HG03025 (cell line): ENCODE measurements around the gene IDH3A.

ENCODE experiments used
- ATAC-seq: cut with Tn5 transposase; IDR thresholded peaks from one replicate; pipeline ENCODE4 v1.9.1; 2021; ENCODE audit warnings: mild to moderate bottlenecking, moderate library complexity; ENCODE audit not compliant: unreplicated experiment, low FRiP score

The IDH3A gene

GRCh38 chr15:78213425-78213750 is 64.2 kb downstream of the IDH3A start:
- ATAC-seq = no peak

DNA sequence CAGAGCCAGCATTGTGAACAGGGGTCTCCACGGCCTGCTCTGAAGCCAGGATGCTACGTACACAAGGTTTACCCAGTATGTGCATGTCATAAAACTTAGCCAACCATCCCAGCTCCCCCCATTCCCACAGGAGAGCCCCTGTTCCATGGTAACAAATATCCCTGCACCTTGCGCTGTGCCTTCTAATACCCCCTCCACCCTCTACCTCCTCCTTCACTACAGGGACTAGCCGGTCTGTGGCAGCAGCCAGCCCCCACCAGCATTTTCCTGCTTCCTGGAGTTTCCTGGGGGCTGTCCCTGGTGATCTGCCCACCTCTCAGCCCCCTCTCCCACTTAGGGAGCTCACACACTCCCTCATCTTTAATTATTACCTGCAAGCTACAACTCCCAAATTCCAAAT is 64.8 kb downstream of the IDH3A start:
- ATAC-seq = no peak

GRCh38 chr15:78216276-78217104 is 67.3 kb downstream of the IDH3A start:
- no peak for ATAC-seq

DNA sequence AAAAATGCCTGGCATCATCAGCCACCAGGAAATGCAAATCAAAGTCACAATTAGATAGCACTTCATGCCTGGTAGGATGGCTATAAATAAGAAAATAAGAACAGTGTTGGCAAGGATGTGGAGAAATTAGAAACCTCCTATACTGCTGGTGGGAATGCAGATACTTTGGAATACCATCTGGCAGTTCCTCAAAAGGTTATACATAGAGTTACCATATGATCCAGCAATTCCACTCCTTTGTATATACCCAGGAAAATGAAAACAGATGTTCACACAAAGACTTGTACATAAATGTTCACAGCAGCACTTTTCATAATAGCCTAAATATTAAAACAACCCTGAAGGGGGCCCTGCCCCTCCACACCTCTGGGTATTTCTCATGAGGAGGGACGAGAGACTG is 71.6 kb downstream of the IDH3A start:
- no peak for ATAC-seq
